Iris pigment epithelial cell (primary cell): Measurements from ENCODE around the gene ANKRD22.

ENCODE experiments used
- DNase-seq: peaks from one replicate; pipeline ENCODE4 v3.0.0-alpha.2; 2011; ENCODE audit warnings: low read depth

ANKRD22 gene

DNA sequence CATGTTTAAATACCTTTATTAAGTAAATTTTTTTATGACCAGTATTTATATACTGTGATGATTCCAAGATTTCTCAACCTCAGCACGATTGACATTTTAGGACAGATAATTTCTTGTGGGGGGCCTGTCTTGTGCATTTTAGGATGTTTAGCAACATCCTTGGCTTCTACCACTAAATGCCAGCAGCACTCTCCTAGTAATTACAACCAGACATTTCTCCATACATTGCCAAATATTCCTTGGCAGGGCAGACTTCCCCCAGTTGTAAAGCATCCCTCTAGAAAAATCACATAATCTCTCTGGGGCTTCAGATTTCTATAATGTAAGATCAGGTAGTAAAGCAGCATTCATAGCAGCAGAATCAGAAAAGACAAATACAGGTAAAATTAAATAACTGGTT is 56.9 kb downstream of the ANKRD22 start:
- no peak for DNase-seq

DNA sequence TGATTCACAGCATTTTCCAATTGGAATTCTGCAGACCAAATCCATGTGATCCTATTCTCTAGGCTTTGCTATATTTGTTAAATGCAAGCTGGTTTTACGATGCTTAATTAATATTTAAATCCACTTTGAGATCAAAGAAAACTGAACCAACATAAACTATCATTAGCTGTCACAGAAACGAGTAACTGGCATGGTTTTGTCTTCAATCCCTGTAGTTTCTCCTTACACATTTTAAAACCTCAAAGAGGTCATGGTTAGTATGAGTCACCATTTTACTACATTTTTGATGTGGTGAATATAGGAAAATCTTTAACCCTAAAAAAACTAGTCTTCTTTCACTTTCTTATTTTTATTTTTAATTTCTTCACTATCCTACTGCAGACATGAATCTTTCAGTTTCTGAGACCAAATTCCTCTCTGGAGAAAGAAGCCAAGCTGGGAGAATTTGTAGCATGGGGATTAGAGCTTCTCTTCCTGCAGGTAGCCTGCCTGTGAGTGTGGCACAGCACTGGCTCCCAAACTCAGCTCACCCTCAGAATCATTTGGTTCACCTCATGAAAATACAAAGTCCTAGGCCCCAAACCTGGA is 57.8 kb downstream of the ANKRD22 start:
- DNase-seq: peak; percentile 78

DNA sequence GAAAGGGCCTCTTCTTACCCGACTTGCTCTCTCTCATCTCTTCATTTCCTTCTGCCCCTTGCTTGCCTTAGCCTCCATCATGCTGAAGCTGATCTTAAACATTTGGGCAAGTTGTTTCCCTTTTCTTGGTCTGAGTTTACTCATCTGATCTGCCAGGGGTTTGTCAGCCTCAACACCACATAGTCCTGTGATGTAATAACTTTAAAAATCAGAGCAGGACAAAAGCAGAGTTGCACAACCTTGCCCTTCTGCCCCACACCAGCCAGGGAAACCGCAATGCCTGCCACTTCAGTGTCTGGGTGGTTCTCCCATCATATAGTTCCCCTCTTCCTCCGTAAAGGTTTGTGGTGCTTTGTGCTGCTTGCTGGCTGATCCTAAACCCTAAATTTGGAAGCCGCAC is 59.0 kb downstream of the ANKRD22 start:
- peak; percentile 84 for DNase-seq

DNA sequence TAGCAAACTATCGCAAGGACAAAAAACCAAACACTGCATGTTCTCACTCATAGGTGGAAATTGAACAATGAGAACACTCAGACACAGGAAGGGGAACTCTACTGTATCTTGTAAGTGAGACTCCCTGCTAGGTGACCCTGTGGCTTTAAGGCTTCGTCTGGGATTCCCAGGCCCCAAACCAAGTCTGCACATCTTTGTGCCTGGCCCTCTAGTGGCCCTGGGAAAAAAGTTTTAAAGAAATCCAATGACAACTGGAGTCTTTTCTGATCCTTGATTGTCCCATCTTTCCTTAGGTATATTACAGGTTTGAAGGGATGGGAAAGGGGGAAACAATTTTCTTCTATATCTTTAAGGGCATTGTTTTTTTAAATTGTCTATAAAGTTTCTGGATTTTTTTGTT is 59.7 kb downstream of the ANKRD22 start:
- DNase-seq: peak; percentile 25

DNA sequence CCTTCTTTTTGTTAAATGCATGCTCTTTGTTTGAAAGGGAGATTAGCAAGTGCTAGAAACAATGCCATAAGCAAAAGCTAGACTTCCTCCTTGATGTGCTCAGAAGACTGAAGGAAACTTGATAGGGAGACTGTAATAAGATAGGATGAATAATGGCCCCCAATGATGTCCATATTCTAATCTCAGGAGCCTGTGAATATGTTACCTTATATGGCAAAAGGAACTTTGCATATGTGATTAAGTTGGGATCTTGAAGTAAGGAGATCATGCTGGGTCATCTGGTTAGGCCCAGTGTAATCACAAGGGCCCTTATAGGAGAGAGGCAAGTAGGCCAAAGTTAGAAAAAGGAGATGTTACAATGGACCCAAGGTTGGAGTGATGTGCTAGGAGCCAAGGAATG is 62.7 kb downstream of the ANKRD22 start:
- DNase-seq: no peak

DNA sequence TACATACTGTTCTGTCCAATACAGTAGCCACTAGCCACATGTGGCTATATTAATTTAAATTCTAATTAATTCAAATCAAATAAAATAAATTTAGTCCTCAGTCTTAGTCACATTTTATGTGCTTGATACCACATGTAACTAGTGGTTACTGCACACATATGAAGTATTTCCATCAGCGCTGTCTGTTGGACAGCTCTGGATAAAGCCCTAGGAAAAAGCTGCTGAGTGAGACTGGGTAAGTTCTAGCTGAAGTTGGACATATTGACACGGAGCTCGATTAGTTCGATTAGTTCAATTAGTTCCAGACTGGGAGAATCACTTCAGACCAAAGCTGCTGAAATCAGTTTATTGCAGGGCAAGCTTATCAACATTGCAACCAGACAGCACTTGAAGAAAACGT is 64.2 kb downstream of the ANKRD22 start:
- no peak for DNase-seq

DNA sequence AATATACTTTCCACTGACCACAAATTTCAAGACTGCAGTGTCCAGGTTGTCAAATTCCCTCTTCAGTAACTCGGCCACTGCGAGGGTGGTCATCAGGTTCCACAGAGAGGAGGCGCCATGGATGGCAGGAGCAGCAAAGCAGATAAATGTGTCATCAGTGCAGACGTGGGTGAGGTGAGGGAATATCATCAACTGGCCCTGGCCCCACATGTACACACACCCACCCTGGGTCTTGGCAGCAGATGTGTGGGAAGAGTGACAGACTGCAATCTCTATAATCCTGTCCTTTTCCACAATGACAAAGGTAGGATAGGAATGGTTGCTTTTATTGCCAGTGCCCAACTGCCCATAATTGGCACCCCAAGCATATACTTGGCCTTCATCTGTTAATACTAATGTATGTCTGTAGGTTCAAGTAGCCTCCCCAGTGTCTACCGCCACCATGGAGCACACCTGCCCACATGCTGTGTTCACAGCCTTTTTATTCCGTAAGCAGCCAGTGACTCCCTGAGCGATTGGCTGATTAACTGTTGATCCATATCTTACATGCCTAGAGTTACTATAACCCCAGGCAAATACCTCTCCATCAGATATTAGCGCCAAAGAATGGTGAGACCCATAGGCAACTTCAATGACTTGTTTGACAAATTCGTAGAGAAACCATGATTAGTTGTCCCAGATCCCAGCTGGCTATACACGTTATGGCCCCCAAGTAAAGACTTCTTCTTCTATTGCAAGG is 65.4 kb downstream of the ANKRD22 start:
- DNase-seq: no peak

DNA sequence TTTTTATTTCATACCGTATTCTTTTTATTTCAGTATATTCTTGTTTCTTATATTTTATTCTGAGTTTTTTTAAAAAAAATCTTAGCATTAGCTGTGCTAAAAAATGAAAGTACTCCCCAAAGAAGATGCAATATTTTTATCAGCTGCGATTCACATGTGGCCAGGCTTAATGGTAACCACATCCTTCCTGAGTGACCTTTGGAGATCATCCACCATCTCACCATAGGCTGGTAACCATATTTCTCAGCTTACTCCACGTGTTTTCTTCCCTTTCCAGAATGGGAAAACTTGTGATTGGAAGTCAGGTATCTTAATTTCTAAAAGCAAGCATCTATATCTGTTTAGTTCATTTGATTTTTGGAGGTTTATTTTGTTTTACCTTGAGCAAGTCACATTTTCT is 67.9 kb downstream of the ANKRD22 start:
- DNase-seq: peak; percentile 75

DNA sequence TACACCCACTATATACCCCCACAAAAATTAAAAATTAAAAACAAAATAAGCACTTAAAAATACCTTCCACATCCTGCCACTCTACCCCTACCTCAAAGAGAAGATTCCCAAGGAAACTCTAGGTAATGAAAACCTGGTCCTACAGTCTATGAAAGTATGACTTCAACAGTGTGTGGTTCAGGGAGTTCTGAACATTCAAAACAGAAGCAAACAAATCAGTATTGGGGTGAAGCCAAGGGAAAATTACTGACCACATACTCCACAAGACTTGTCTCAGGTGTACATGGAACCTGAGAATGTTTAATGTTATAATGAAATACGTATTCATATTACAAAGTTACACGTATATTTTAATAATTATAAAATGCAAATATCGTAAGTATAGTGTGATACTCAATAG is 69.4 kb downstream of the ANKRD22 start:
- DNase-seq: no peak

DNA sequence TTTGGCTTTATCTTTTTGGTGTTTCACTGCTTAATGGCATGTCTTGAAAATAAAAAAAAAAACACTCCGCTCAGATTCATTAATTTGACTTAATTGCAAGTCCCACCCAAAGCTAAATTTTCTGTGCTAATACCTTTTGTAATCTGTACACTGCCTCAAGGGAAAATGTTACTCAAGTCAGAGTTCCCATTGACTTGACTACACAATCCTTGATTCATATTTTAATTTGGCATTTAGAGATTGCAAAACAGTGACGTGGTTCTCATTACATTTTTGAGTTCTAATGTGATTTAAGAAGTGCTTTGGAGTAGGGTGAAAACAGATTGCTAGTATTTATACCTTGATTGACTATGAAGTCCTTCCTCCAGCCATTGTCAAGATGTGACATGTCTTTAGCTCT is 70.4 kb downstream of the ANKRD22 start:
- no peak for DNase-seq
